HepG2 (cell line): ENCODE data around the gene IRX4. TPM values are rescaled to one million over a fixed set of nuclear protein-coding genes. Genes with fewer than 3 reads are reported as not detected.

Experiments
- ATAC-seq: fragments of 200-7000 bp; cut with Tn5 transposase; 3 replicates; pipeline ENCODE4 v1.9.1; 2020; ENCODE audit warnings: mild to moderate bottlenecking, moderate library complexity
- BruUV-seq: library from RNA; stranded (reverse); fragments of 400-500 nt; replicated peaks from 2 replicates; lab custom pipeline; 2021; lab: Mats Ljungman, UMichigan
- CTCF ChIA-PET: fragments of 300-600 bp; formaldehyde crosslinking; extraction: SDS; loops from one replicate; lab custom pipeline; 2021; ENCODE audit warnings: low total read pairs, inconsistent platforms, low intra/inter-chr PET ratio; lab: Yijun Ruan, JAX
- POLR2A ChIA-PET: fragments of 350-600 bp; sonication (Branson Sonifier 250); formaldehyde crosslinking; loops from one replicate; lab custom pipeline; 2020; ENCODE audit warnings: antibody characterized with exemption, inconsistent platforms; lab: Yijun Ruan, JAX
- DNase-seq: peaks from one replicate; pipeline ENCODE4 v3.0.0-alpha.2; 2015; ENCODE audit warnings: low spot score
- FAIRE-seq: peaks from 3 replicates; lab custom pipeline; 2011; peaks lifted over from hg19 to GRCh38; lab: Jason Lieb, UNC
- H2AFZ ChIP-seq: one replicate; pipeline ENCODE4 v1.6.1; 2011; ENCODE audit warnings: low read length, inconsistent platforms
- H3K27ac ChIP-seq: fragments of 300-600 bp; 3 replicates; pipeline ENCODE4 v1.8.0; 2011; ENCODE audit warnings: mixed run types, mild to moderate bottlenecking, mixed read lengths, low read length, inconsistent platforms; ENCODE audit not compliant: insufficient read depth; ENCODE audit errors: extremely low read length
- H3K27me3 ChIP-seq, 2 experiments: fragments of 200-600 bp in 1 of 2; 2 replicates in 1 of 2; 3 replicates in 1 of 2; pipeline versions ENCODE4 v1.6.0 to v1.8.0; 2011; ENCODE audit warnings: low read length in 2 of 2, mild to moderate bottlenecking in 2 of 2, moderate library complexity in 2 of 2, inconsistent platforms in 1 of 2; ENCODE audit not compliant: insufficient read depth in 2 of 2, control insufficient read depth in 1 of 2
- H3K36me3 ChIP-seq, 2 experiments: fragments of 200-600 bp in 1 of 2; replicated peaks in 1 of 2; 2 replicates in 1 of 2; 3 replicates in 1 of 2; pipeline versions ENCODE4 v1.5.1 to v1.8.0; 2011; ENCODE audit warnings: low read length in 2 of 2, inconsistent platforms in 1 of 2; ENCODE audit not compliant: insufficient read depth in 2 of 2, control insufficient read depth in 1 of 2
- H3K4me1 ChIP-seq: 2 replicates; pipeline ENCODE4 v1.5.1; 2012; ENCODE audit warnings: low read length, inconsistent platforms; ENCODE audit not compliant: insufficient read depth
- H3K4me2 ChIP-seq: 2 replicates; pipeline ENCODE4 v1.6.0; 2011; ENCODE audit warnings: low read depth, low read length, inconsistent platforms
- H3K4me3 ChIP-seq, 3 experiments: fragments of 200-600 bp in 1 of 3; sonication (generic), shearing (Covaris generic) in 1 of 3; replicated peaks in 1 of 3; 2 replicates each; pipeline ENCODE4 v1.5.1; 2011 to 2016; ENCODE audit warnings: low read length in 3 of 3, inconsistent platforms in 2 of 3, low read depth in 2 of 3, mild to moderate bottlenecking in 2 of 3, control low read depth in 1 of 3, mixed read lengths in 1 of 3; ENCODE audit not compliant: insufficient read depth in 1 of 3
- H3K79me2 ChIP-seq: one replicate; pipeline ENCODE4 v1.6.1; 2011; ENCODE audit warnings: low read length, inconsistent platforms; ENCODE audit not compliant: insufficient read depth
- H3K9ac ChIP-seq: 2 replicates; pipeline ENCODE4 v1.6.0; 2011; ENCODE audit warnings: mild to moderate bottlenecking, low read depth, low read length, inconsistent platforms; ENCODE audit not compliant: insufficient read depth
- H3K9me3 ChIP-seq: 2 replicates; pipeline ENCODE4 v1.5.1; 2012; ENCODE audit warnings: mild to moderate bottlenecking, low read length
- H4K20me1 ChIP-seq: 2 replicates; pipeline ENCODE4 v1.6.0; 2011; ENCODE audit warnings: inconsistent platforms, mild to moderate bottlenecking, low read length, moderate library complexity; ENCODE audit not compliant: insufficient read depth
- ASH2L ChIP-seq: fragments of 300-600, 200-600 bp; sonication (generic); IDR thresholded peaks from 2 replicates; pipeline ENCODE4 v1.7.0; 2017; ENCODE audit warnings: low read depth, mild to moderate bottlenecking, moderate library complexity, mixed read lengths, low read length; ENCODE audit not compliant: insufficient read length
- FIP1L1 ChIP-seq: fragments of 200-400 bp; formaldehyde crosslinking; IDR thresholded peaks from 2 replicates; pipeline ENCODE4 v1.6.1; 2018; ENCODE audit warnings: low read depth, mild to moderate bottlenecking, low read length, moderate library complexity, borderline replicate concordance; ENCODE audit not compliant: insufficient read depth
- FOXA1 ChIP-seq, 2 experiments: fragments of 450-650 bp in 1 of 2; sonication (generic) in 1 of 2; formaldehyde crosslinking in 1 of 2; IDR thresholded peaks; 2 replicates each; pipeline versions ENCODE4 v1.4.0 to v1.6.1; 2016 to 2020; ENCODE audit warnings: missing genetic modification reagents in 1 of 2
- MTA3 ChIP-seq: sonication (generic); formaldehyde crosslinking; IDR thresholded peaks from 2 replicates; pipeline ENCODE4 v1.4.0; 2020; ENCODE audit warnings: missing genetic modification reagents
- NR1H2 ChIP-seq: sonication (generic); formaldehyde crosslinking; IDR thresholded peaks from 2 replicates; pipeline ENCODE4 v1.8.1; 2022; ENCODE audit warnings: low read depth, missing genetic modification reagents, borderline replicate concordance
- ZNF354B ChIP-seq: sonication (generic); formaldehyde crosslinking; IDR thresholded peaks from 2 replicates; pipeline ENCODE4 v1.8.0; 2022; ENCODE audit warnings: mild to moderate bottlenecking, missing genetic modification reagents
- WGBS: methylation state at CpG from one replicate; pipeline ENCODE4 v1.1.6; 2017; ENCODE audit warnings: low lambda C conversion rate; 5-methylcytosine and 5-hydroxymethylcytosine counted together
- in situ Hi-C: cut with HindIII; loops from 2 replicates; pipeline ENCODE4 v1.10.0; 2017; ENCODE audit warnings: low pct_unique_long_range_greater_than_20kb; ENCODE audit not compliant: extremely low pct_ligation_motif_present
- intact Hi-C: fragments of 100-400 bp; cut with micrococcal nuclease; formaldehyde crosslinking; loops from one replicate; pipeline ENCODE4 v1.10.0; 2022; ENCODE audit not compliant: unreplicated experiment
- polyA plus RNA-seq, 8 experiments: library from polyadenylated mRNA; depleted of rRNA in 3 of 8; stranded (reverse) in 7 of 8; unstranded in 1 of 8; fragments of >200 nt; fragmentation: Illumina TruSeq in 4 of 8; extraction: Trizol in 4 of 8; gene quantifications; 2 replicates each; pipeline versions ENCODE4 v1.2.1 to v1.2.3, GENCODE V29; 2011 to 2016; ENCODE audit warnings: low read depth in 4 of 8, missing spikeins in 1 of 8, mixed read lengths in 1 of 8; ENCODE audit not compliant: insufficient read depth in 1 of 8
- total RNA-seq, 5 experiments: library from RNA; depleted of rRNA; stranded (reverse); fragments of >200 nt; fragmentation: Illumina TruSeq; extraction: Trizol; gene quantifications; 2 replicates each; pipeline ENCODE4 v1.2.3, GENCODE V29; 2016; ENCODE audit warnings: low read depth in 1 of 5
- TF ChIP-seq, protein P1 (sequence below): sonication (generic); formaldehyde crosslinking; IDR thresholded peaks from 2 replicates; pipeline ENCODE4; 2020; ENCODE audit warnings: missing genetic modification reagents, mild to moderate bottlenecking, borderline replicate concordance

The IRX4 gene
- total and polyA plus RNA-seq, 2 of the 13 experiments (the other 11 are each of a cell fraction or from before 2014, with no cell fraction given): not detected

DNA sequence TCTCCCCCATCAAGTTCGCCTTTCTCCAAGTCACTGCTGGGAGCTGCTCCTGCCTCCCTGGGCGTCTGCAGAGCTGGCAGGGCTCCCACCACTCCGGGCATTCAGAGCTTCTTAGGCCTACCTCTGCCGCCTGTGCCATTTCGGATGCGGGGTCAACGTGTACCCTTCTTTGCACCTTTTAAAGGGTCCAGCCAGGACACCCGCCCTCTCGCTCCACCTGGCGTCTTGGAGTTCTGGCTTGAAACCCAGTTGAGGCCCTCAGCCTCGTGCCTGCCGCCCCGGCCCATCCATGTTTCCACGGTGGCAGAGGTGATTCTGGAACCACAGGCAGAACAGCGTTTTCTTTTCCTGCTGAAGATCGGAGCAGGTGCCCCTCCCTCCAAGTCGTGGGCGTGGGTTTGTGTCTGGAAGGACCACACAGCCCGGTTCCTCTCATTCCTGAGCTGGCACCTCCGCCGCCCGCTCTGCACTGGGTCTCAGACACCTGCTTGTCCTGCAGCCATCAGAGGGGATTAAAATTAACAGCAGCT is 48.6 kb downstream of the IRX4 start (continued):
- TF ChIP-seq FOXA1 (IDR thresholded peaks at IDR 0.05) (no peak), FOXA1 (CRISPR knock-in tag; IDR thresholded peaks at IDR 0.05) (no peak), MTA3 (CRISPR knock-in tag) (no peak)

DNA sequence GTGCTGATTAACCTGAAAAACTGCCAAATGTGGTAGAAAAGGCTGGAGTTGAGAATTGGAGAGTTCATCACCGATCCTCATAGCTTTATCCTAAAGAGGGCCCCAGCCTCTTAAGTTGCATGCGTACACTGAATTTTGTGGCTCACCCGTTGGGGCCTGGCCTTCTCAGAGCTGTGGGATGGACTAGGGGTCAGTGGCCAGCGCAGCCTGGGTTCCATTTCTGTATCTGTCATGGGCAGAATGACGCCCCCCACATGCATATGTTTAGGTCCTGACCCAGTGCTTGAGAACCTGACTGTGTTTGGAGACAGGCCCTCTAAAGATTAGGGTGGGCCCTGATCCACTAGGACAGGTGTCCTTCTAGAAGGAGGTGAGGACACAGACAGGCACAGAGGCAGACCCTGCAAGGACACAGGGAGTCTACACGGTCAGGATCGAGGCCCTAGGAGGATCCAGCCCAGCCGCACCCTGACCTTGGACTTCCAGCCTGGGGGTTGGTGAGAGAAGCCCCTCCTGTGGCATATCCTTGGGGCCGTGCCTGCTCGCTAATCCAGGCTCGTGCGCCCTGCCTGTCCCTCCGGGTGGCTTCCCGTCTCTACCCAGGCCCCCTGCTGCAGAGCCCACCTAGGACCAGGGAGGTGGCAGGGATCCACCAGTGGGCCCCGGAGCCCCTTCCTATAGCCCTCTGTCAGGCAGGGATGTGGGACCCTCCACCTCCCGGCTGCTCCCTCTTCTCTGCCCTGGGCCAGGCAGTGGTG is 49.3 kb downstream of the IRX4 start:
- peaks cover 19% of the 10 kb centered on the region for H3K4me1 ChIP-seq
- H3K4me2 ChIP-seq: no peak overlapping the region
- CTCF ChIA-PET: no interaction called here
- no peak overlapping the region for H3K4me3 ChIP-seq
- no TSS peak for BruUV-seq
- peaks cover 4 to 46% of the 10 kb centered on the region in 2 experiments; a peak in 4 of 5 replicates for H3K27me3 ChIP-seq
- no peaks in the 10 kb centered on the region for H4K20me1 ChIP-seq
- no peak overlapping the region for H2AFZ ChIP-seq
- no peak for TF ChIP-seq ZNF354B (CRISPR knock-in tag)
- no peak for TF ChIP-seq NR1H2 (CRISPR knock-in tag)
- TF ChIP-seq ASH2L: no peak
- TF ChIP-seq FIP1L1: no peak
- TF ChIP-seq, protein P1, sequence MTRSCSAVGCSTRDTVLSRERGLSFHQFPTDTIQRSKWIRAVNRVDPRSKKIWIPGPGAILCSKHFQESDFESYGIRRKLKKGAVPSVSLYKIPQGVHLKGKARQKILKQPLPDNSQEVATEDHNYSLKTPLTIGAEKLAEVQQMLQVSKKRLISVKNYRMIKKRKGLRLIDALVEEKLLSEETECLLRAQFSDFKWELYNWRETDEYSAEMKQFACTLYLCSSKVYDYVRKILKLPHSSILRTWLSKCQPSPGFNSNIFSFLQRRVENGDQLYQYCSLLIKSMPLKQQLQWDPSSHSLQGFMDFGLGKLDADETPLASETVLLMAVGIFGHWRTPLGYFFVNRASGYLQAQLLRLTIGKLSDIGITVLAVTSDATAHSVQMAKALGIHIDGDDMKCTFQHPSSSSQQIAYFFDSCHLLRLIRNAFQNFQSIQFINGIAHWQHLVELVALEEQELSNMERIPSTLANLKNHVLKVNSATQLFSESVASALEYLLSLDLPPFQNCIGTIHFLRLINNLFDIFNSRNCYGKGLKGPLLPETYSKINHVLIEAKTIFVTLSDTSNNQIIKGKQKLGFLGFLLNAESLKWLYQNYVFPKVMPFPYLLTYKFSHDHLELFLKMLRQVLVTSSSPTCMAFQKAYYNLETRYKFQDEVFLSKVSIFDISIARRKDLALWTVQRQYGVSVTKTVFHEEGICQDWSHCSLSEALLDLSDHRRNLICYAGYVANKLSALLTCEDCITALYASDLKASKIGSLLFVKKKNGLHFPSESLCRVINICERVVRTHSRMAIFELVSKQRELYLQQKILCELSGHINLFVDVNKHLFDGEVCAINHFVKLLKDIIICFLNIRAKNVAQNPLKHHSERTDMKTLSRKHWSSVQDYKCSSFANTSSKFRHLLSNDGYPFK (CRISPR knock-in tag): no peak
- no peak overlapping the region for H3K27ac ChIP-seq
- no peak overlapping the region for H3K9ac ChIP-seq
- ATAC-seq (no peak), DNase-seq (no peak), FAIRE-seq (no peak)
- no peaks in the 10 kb centered on the region for H3K9me3 ChIP-seq
- intact Hi-C loops (no loop called here), in situ Hi-C loops (no loop called here)
- POLR2A ChIA-PET: no interaction called here
- WGBS: 49% methylated on average over 6 of the region's 16 CpGs
- no peaks in the 10 kb centered on the region for H3K79me2 ChIP-seq
- no peaks in the 10 kb centered on the region for H3K36me3 ChIP-seq
